Activated B cell treated with CpG ODN at 0.5 μM for 24 hours (primary cell): ENCODE measurements around the gene TTBK1. TPM values are rescaled to one million over a fixed set of nuclear protein-coding genes. Genes with fewer than 3 reads are reported as not detected.

Experiments used
- ATAC-seq: fragments of 200-7000 bp; cut with Tn5 transposase; one replicate; pipeline ENCODE4 v1.10.0; 2021; ENCODE audit warnings: low read depth, mild to moderate bottlenecking, moderate library complexity
- CTCF ChIA-PET: fragments of 350-600 bp; sonication (Branson Sonifier 250); formaldehyde crosslinking; loops from one replicate; lab custom pipeline; 2021; ENCODE audit warnings: antibody characterized with exemption; lab: Charles Lee
- POLR2A ChIA-PET: fragments of 350-600 bp; sonication (Branson Sonifier 250); formaldehyde crosslinking; loops from one replicate; lab custom pipeline; 2021; ENCODE audit warnings: antibody characterized with exemption; lab: Charles Lee
- DNase-seq: peaks from one replicate; pipeline ENCODE4 v3.0.0; 2022
- H3K27ac Mint-ChIP-seq: one replicate; pipeline ENCODE4 v1.8.0; 2020; ENCODE audit warnings: mixed read lengths
- H3K27me3 Mint-ChIP-seq: one replicate; pipeline ENCODE4 v1.8.0; 2021; ENCODE audit warnings: mixed read lengths
- H3K36me3 Mint-ChIP-seq: one replicate; pipeline ENCODE4 v1.8.0; 2021; ENCODE audit warnings: low read depth, mixed read lengths
- H3K4me1 Mint-ChIP-seq: one replicate; pipeline ENCODE4 v1.8.0; 2021; ENCODE audit warnings: mixed read lengths
- H3K4me3 Mint-ChIP-seq: one replicate; pipeline ENCODE4 v1.8.0; 2020; ENCODE audit warnings: mild to moderate bottlenecking, mixed read lengths
- H3K9me3 Mint-ChIP-seq: one replicate; pipeline ENCODE4 v1.8.0; 2020; ENCODE audit warnings: mixed read lengths
- CTCF ChIP-seq: fragments of 200-600 bp; IDR thresholded peaks from one replicate; pipeline ENCODE4 v1.8.0; 2022; ENCODE audit warnings: antibody characterized with exemption, mild to moderate bottlenecking
- intact Hi-C: fragments of 100-400 bp; cut with micrococcal nuclease; formaldehyde crosslinking; loops from one replicate; pipeline ENCODE4 v1.15.1; 2024
- total RNA-seq: library from RNA; stranded (reverse); gene quantifications from 2 replicates; pipeline ENCODE4 v1.2.3, GENCODE V29; 2022

TTBK1 gene
- total RNA-seq, 1 donor from 2014 or later = 0.13 TPM

- no peak overlapping the region for H3K27ac Mint-ChIP-seq
- H3K4me3 Mint-ChIP-seq = no peak overlapping the region
- ChIA-PET POLR2A (interaction anchor here (0.5 kb wide), 1 partner anchor 25 kb away, joined by 3 read pairs; no protein-coding TSS in a partner anchor), CTCF (no interaction called here)
- peaks cover 72% of the 10 kb centered on the region for H3K36me3 Mint-ChIP-seq
- H3K27me3 Mint-ChIP-seq = no peaks in the 10 kb centered on the region
- H3K4me1 Mint-ChIP-seq = no peaks in the 10 kb centered on the region
- no peak for TF ChIP-seq CTCF
- ATAC-seq (no peak), DNase-seq (no peak)
- H3K9me3 Mint-ChIP-seq = no peaks in the 10 kb centered on the region
- intact Hi-C loops = no loop called here
Observed at GRCh38 chr6:43202451-43202850, 40.8 kb upstream of the TTBK1 start.

GRCh38 chr6:43203029-43203717 lies 40.1 kb upstream of the TTBK1 start:
- ChIA-PET POLR2A (interaction anchor here (0.5 to 0.6 kb wide), 2 partner anchors 22 to 24 kb away, joined by 3 to 8 read pairs; no protein-coding TSS in a partner anchor), CTCF (no interaction called here)
- Mint-ChIP-seq H3K9me3 (no peaks in the 10 kb centered on the region), H3K4me3 (no peak overlapping the region), H3K27ac (no peak overlapping the region), H3K4me1 (no peaks in the 10 kb centered on the region), H3K36me3 (peaks cover 70% of the 10 kb centered on the region), H3K27me3 (no peaks in the 10 kb centered on the region)
- DNase-seq (no peak), ATAC-seq (no peak)
- intact Hi-C loops = no loop called here
- TF ChIP-seq CTCF = no peak

GRCh38 chr6:43203718-43204095 lies 39.6 kb upstream of the TTBK1 start:
- POLR2A ChIA-PET = no interaction called here

GRCh38 chr6:43204271-43205105 lies 38.8 kb upstream of the TTBK1 start:
- no peak for ATAC-seq
- H3K4me1 Mint-ChIP-seq = no peaks in the 10 kb centered on the region
- H3K27ac Mint-ChIP-seq = no peak overlapping the region
- no peaks in the 10 kb centered on the region for H3K9me3 Mint-ChIP-seq
- TF ChIP-seq CTCF = no peak
- H3K36me3 Mint-ChIP-seq = peaks cover 63% of the 10 kb centered on the region
- intact Hi-C loops = no loop called here
- H3K27me3 Mint-ChIP-seq = no peaks in the 10 kb centered on the region
- CTCF ChIA-PET = no interaction called here
- no peak for DNase-seq
- POLR2A ChIA-PET = no interaction called here
- no peak overlapping the region for H3K4me3 Mint-ChIP-seq

More at GRCh38 chr6:43203718-43204095, 39.6 kb upstream of the TTBK1 start:
- no peak for TF ChIP-seq CTCF
- Mint-ChIP-seq H3K27me3 (no peaks in the 10 kb centered on the region), H3K9me3 (no peaks in the 10 kb centered on the region), H3K27ac (no peak overlapping the region), H3K36me3 (peaks cover 67% of the 10 kb centered on the region), H3K4me3 (no peak overlapping the region), H3K4me1 (no peaks in the 10 kb centered on the region)
- CTCF ChIA-PET = no interaction called here
- no peak for ATAC-seq
- intact Hi-C loops = no loop called here
- DNase-seq = no peak

GRCh38 chr6:43205849-43206248 lies 37.4 kb upstream of the TTBK1 start:
- Mint-ChIP-seq H3K36me3 (peaks cover 49% of the 10 kb centered on the region), H3K9me3 (no peaks in the 10 kb centered on the region), H3K4me3 (no peak overlapping the region), H3K27ac (no peak overlapping the region), H3K4me1 (no peaks in the 10 kb centered on the region), H3K27me3 (no peaks in the 10 kb centered on the region)
- ChIA-PET CTCF (no interaction called here), POLR2A (interaction anchor here (0.7 kb wide), 2 partner anchors 43 to 393 kb away, joined by 5 read pairs; no protein-coding TSS in a partner anchor)
- no peak for DNase-seq
- intact Hi-C loops = no loop called here
- ATAC-seq = no peak
- TF ChIP-seq CTCF = no peak
